Activated CD4-positive, alpha-beta T cell treated with anti-CD3 and anti-CD28 coated beads, Interleukin-2, amount 50 U/mL, for 16 hours (primary cell): Measurements from ENCODE around the gene MVP.
"Not testable (repeated sequence)": the region's sequence is repeated elsewhere in the genome, so short reads cannot be mapped to it uniquely, and the experiment has no call there.

Experiments used
- DNase-seq: peaks from one replicate; pipeline ENCODE4 v3.0.0-alpha.2; 2020

The MVP gene

DNA sequence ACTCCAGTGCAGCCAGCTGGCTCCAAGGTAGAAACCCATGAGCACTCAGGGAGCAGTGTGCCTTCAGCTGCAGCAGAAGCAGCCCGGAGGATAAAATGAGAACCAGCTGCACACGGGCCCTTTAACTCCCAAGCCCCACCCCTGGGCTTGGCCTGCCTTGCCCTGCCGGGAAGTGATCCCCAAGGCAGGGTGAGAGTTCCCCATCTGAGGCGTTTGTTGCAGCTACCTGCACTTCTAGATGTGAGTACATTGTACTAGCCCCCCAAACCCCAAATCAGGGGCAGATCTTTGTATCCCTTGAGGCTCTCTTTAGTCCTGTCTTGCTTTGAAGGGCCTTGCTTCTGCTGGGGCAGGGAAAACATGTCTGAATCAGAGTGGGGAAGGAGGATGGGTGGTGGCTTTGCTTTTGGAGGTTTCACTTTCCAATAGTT is at the start of gene MVP:
MVP (plus strand) TSS at position 192 of the 431 bp plus-strand sequence. CDS start 10,088 bp downstream, outside the sequence.
- DNase-seq: peak; percentile 72

DNA sequence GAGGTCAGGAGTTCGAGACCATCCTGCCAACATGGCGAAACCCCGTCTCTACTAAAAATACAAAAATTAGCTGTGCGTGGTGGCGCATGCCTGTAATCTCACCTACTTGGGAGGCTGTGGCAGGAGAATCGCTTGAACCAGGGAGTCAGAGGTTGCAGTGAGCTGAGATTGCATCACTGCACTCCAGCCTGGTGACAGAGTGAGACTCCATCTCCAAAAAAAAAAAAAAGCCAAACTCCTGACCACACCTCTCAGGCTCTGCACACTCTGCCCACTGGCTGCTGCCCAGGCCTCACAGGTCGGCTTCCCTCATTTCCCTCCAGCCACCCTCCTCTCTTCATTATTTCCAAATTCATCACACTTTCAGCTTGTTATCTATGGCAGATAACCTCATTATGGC is 47.9 kb upstream of the MVP start:
- DNase-seq: not testable (repeated sequence)

DNA sequence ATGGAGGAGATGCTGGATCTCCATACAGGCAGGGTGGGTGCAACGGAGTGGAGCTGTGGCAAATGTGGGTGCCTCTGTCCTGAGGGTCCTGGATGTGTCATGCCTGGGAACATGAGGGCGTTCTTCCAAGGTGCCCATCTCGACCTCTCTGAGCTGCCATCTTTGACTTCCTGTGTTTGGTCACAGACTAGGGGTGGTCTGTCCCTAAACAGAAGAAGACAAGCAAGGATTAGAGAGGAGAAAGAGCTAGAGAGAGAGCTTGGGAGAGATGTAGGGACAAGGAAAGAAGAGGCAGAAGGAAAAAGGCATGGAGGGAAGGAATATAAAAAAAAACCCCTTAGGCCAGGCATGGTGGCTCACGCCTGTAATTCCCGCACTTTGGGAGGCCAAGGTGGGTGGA is 45.5 kb upstream of the MVP start:
- no peak for DNase-seq

DNA sequence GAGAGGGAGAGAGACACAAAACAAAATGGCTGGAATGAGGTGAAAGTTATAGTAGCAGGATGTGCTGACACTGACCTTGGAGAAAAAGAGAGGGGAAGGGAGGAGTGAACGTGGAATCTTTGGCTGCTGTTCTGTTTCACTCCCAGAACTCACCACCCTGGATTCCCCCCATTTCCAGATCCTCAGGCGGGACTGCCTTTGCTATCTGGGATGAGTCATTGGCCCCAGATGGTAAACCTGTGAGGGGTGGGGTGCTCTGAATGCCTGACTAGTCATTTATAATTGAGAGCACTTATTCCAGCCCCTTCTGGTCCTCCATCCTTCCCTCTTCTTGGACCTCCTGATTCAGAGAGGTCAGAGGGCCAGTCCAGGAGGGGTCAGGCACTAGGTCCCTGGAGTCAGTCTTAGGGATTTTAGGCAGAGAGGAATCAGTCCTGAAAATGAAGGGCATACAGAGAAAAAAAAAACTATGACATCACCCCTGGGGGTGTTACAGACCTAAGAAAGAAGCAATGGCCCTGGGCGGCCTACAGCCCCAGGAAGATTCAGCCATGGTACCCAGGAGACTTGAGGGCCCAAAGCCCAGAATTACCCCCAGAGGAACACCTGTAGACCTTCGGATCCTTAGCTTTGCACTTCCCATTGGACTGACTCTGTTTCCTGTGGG is 44.4 kb upstream of the MVP start:
- no peak for DNase-seq

DNA sequence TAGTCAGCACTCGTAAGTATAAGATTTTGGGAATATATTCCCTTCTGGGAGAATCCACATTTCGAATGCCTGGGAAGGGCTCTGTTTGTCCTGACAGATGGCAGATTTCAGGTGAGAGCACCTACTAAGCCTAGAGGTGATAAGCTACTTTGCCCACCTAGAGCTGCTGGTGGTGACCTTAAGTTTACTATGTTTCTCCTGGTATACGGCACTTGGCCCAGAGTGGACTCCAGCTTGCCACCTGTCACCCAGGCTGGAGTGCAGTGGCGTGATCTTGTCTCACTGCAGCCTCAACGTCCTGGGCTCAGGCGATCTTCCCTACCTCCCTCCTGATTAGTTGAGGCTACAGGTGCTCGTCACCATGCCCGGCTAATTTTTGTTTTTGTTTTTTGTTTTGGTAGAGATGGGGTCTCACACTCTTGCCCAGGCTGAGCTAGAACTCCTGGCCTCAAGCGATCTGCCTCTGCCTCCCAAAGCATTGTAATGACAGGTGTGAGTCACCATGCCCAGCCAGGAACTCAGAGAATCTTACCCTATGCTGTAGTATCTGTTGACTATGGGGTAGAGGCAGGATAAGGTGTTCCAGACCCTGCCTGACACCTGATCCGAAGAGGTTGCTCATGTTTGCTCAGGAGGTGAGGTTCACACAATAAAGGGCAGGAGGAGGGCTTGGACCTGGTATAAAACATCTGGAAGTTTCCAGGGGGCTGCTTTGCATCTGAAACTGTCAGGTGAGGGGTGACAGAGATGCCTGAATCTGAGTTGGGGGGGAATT is 42.5 kb upstream of the MVP start, which contains the start of gene ZG16:
ZG16 (plus strand) TSS at position 681 of the 775 bp plus-strand sequence. CDS start 1,011 bp downstream, outside the sequence.
- DNase-seq: no peak

DNA sequence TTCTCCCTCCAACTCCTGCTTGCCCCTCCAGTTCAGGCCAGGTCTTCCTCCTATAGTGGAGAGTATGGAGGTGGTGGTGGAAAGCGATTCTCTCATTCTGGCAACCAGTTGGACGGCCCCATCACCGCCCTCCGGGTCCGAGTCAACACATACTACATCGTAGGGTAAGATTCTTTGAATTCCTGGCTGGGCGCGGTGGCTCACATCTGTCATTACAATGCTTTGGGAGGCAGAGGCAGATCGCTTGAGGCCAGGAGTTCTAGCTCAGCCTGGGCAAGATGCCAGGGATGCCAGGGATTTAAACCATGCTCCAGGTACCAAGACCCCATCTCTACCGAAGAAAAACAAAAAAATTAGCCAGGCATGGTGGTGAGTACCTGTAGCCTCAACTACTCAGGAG is 40.8 kb upstream of the MVP start:
- no peak for DNase-seq

DNA sequence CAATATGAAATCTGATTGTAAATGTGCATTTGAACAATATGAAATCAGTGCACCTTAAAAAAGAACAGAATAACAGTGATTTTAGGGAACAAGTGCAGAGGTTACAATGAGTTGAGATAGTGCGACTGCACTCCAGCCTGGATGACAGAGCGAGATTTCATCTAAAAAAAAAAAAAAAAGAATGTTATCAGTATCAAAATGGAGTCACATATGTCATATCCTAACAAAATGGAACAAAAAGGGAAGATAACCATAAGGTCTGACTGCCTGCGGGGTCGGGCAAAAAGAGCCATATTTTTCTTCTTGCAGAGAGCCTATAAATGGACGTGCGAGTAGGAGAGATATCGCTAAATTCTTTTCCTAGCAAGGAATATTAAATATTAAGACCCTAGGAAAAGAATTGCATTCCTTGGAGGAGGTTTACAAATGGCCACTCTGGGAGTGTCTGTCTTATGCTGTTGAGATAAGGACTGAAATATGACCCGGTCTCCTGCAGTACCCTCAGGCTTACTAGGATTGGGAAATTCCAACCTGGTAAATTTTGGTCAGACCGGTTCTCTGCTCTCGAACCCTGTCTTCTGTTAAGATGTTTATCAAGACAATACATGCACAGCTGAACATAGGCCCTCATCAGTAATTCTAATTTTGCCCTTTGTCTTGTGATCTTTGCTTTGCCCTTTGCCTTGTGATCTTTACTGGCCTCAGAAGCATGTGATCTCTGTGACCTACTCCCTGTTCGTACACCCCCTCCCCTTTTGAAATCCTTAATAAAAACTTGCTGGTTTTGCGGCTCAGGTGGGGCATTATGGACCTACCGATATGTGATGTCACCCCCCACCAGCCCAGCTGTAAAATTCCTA is 36.9 kb upstream of the MVP start:
- DNase-seq: not testable (repeated sequence)

DNA sequence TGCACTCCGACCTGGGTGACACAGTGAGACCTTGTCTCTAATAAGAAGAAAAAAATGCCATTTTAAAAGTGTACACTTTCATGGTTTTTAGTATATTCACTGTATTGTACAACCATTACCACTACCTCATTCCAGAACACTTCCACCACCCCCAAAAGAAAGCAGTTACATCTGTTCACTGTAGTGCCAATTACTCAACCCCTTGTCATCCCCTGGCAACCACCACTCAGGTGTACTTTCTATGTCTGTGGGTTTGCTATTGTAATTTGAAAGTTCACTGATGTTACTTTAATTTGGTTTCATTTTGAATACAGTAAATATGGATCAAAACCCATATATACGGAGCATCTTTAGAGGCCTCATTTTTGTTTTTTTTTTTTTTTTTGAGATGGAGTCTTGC is 36.1 kb upstream of the MVP start:
- DNase-seq: peak; percentile 51

DNA sequence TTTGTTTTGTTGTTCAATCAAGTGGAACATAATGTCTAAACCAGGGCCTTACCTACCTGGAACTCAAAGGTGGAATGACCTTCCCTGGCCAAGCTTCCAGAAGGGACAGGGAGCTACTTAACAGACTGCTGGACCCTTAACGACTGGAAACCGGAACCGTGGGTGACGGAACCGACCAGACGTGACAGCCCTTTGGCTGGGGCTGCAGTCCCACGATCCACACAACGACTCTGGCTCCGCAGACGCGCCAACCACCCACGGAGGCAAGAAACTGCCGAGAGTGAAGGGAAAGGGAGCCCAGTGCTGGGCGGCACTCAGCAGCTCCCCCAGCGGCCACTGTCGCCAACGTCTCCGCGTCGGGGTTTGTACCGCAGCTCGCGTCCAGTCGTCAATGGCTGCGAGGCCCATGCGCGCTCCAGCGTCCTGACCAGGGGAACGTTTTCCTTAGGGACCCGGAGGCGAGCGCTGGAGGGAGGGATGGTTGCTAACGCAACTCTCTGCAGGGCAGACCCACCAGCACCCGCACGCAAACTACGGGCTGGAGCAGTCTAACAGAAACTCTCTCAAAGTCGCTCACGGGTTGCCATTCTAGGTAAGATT is 35.3 kb upstream of the MVP start:
- peak; percentile 76 for DNase-seq

DNA sequence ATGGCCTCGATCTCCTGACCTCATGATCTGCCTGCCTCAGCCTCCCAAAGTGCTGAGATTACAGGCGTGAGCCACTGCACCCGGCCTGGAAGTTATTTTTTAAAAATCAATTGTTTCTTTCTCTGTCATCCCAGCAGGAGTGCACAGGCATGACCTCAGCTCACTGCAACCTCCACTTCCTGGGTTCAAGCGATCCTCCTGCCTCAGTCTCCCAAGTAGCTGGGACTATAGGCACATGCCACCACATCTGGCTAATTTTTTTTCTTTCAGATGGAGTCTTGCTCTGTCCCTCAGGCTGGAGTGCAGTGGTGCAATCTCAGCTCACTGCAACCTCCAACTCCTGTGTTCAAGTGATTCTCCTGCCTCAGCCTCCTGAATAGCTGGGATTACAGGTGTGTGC is 33.1 kb upstream of the MVP start:
- DNase-seq: not testable (repeated sequence)

DNA sequence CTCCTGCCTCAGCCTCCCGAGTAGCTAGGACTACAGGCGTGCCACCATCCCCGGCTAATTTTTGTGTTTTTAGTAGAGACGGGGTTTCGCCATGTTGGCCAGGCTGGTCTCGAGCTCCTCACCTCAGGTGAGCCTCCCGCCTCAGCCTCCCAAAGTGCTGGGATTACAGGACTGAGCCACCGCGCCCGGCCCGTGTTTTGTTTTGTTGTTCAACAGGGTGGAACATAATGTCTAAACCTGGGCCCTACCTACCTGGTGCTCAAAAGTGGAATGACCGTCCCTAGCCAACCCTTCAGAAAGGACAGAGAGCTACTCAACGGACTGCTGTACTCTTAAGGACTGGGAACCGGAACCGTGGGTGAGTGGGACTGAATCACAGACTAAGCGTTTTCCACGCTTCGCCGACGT is 30.5 kb upstream of the MVP start:
- DNase-seq: no peak

DNA sequence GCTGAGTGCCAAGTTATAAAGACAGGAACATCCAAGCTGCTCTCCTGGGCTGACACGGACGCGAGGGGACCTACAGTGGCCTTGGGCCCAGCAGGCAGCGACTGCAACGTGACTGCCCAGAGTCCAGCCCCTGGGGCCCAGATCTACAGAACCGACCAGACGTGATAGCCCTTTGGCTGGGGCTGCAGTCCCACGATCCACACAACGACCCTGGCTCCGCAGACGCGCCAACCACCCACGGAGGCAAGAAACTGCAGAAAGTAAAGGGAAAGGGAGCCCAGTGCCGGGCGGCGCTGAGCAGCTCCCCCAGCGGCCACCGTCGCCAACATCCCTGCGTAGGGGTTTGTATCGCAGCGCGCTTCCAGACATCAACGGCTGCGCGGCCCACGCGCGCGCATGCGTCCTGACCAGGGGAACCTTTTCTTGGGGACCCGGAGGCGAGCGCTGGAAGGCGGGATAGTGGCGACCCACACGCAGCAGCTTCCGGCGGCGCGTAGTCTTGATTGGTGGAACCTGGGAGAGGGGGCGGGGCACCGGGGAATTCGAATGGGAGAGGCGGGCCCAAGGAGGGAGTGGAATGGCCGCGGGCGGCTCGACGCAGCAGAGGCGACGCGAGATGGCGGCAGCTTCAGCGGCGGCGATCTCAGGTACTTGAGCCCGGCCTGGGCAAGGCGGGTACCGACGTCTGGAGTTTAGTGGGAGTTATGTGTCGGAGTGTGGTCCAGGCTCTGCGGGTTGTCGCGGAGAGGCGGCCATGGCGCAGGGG is 29.9 kb upstream of the MVP start, which contains the start of gene KIF22:
KIF22 (plus strand) TSS at position 569 of the 766 bp plus-strand sequence; CDS start at position 578, 9 bp downstream.
- peak; percentile 100 for DNase-seq

DNA sequence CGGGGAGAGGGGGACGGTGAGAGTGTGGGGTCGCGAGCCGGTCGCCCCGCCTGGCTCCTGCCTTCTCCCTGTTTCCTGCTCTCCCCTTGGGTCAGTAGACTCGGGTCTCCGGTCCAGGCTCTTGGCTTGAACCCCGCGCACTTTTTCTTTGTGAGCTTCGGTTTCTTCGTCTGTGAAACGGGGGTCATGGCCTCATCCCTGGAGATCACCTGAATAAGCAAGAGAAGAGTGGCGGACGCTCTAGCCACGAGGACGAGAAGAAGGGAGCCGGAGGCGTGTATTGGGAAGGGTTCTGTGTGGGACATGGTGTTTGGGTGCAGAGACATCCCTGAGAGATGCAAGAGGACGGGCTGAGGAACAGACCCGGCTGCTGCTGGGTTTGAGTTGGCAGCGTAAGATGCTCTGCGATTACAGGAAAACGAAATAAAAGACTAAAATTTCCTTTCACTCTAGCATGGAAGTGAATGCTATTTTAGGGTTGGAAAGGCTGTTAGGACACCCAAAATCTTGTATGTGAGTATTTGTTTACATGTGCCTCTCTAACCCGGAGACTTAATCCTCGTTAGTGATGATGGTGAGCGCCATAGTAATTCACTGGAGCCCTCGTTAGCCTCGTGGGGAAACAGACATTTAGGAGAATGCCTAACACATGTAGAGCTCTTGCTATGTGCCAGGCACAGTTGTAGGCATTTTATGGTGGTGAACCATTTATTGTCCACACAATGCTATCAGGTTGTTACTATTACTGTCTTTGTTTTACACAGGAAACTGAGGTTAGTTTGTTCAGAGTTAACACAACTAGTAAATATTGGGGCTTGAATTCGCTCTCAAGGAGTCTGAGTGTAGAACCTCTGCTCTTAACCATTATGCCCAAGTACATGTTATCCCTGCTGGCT is 29.1 kb upstream of the MVP start:
- no peak for DNase-seq

DNA sequence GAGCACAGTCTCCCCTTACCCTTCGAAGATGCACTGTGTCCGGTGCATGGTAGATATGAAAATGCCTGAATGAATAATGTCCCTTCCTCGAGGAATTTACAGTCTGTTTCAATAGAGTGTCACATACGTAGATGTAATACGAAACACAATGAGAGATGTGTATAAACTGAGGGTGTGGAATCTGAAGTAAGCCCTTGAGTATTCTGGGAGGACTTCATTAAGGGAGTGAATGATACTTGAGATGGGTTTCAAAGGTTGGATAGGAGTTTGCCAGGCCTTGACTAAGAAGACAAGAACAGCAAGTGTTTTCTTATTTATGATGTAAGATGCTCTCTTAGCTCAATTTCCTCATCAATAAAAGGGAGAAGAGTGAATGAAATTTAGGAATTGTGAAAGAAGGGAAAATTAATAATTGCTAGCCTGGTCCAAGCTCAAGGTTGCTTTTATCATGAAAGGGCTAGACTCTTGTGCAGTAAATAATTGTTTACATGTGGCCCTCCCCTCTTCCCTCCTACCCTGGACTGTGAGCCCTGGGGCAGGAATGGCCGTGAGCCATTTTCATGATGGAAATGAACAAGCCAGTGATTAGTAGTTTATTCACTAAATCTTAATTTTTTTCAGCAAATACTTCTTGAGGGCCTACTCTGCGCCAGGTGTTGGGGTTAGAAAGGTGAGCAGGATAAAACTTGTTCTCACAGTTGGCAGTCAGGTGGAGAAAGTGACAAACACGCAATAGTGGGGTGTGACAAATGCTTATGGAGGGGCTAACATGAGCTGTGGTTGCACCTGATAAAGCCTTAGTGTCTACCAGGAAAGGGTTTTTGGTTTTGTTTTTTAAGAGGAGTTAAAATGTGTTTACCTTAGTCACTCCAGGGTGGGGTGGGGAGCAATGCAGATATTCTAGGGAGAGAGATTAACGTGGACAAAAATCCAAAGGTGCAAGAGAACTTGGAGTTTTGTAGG is 28.1 kb upstream of the MVP start:
- DNase-seq: no peak

DNA sequence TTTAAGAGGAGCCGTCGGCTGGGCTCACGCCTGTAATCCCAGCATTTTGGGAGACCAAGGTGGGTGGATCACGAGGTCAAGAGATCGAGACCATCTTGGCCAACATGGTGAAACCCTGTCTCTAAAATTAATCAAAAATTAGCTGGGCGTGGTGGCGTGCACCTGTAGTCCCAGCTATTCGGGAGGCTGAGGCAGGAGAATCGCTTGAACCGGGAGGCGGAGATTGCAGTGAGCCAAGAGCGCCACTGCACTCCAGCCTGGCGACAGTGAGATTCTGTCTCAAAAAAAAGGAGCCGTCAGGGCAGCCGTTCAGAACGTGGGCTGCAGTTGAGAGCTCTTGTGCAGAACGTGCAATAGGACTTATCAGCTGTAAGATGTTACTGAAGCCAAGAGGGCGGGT is 27.1 kb upstream of the MVP start:
- not testable (repeated sequence) for DNase-seq

DNA sequence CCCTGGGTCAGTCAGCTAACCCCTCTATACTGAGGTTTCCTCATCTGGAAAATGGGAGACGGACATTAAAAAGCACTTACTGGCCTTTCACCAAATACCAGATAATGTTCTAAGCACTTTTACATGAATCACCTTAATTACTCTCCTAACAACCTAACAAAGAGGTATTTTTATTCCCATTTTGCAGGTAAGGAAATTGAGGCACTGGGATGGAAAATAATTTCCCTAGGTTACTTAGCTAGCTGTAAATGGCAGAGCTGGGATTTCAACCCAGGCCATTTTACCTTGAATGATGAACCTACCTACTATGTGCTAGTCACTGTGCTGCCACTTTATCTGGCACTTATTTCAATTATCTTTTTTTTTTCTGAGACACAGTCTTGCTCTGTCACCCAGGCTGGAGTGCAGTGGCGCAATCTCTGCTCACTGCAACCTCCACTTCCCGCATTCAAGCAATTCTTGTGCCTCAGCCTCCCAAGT is 26.0 kb upstream of the MVP start:
- DNase-seq: no peak

DNA sequence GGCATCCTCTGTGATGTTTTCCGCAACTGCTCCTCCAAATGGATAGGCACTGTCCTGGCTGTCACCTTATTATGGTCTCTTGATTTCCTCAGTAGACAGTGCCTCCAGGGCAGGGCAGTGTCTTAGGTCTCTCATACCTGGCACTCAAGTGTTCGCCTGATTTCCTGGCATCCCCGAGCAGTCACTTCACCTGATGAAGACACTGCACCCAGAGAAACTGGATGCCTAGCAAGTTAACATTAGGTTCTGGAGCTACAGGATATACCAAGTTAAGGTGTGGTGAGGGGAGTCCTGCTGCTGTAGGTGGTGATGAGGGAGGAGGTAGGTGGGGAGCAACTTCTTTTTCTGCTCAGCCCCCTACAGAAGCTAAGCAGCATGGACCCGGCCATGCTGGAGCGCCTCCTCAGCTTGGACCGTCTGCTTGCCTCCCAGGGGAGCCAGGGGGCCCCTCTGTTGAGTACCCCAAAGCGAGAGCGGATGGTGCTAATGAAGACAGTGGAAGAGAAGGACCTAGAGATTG is 17.8 kb upstream of the MVP start:
- no peak for DNase-seq

DNA sequence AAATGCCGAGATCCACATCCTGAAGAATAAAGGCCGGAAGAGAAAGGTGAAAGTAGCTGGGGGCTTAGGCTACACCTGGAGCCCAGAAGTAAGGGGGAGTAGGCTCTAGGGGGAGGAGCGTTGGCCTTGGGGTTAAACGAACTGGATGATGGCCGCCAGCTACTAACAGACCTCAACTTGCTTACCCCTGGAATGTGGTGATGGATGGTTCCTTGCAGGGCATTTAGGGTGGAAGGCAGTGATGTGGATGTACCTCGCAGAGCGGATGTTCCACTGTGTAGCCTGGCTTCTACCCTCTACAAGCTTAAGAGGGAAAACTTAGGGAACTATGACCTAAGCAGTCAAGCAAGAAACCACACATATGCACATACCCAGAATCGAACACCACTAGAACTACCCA is 16.2 kb upstream of the MVP start:
- DNase-seq: no peak
